A549 (cell line): ENCODE measurements around the gene FGF3. TPM values are rescaled to one million over a fixed set of nuclear protein-coding genes. Genes with fewer than 3 reads are reported as not detected.

Experiments used
- ATAC-seq, 2 experiments: fragments of 200-7000 bp in 1 of 2; fragments of >200 bp in 1 of 2; cut with Nextera tagmentation in 1 of 2; cut with Tn5 transposase in 1 of 2; 3 replicates each; pipeline versions ENCODE4 v1.8.0 to v1.9.1; 2018 to 2020; ENCODE audit warnings: mild to moderate bottlenecking in 1 of 2, moderate library complexity in 1 of 2
- CTCF ChIA-PET: fragments of 300-600 bp; sonication (Branson Sonifier 250); formaldehyde crosslinking; extraction: SDS; loops from one replicate; lab custom pipeline; 2021; ENCODE audit warnings: antibody characterized with exemption, inconsistent platforms; lab: Yijun Ruan, JAX
- POLR2A ChIA-PET: fragments of 350-600 bp; formaldehyde crosslinking; extraction: SDS; loops from one replicate; lab custom pipeline; 2021; ENCODE audit warnings: antibody characterized with exemption, inconsistent platforms; lab: Yijun Ruan, JAX
- DNase-seq, 2 experiments: peaks; one replicate each; pipeline versions ENCODE4 v3.0.0 to v3.0.0-alpha.2; 2011 to 2016; ENCODE audit warnings: low read depth in 1 of 2, low spot score in 1 of 2
- FAIRE-seq: peaks from 2 replicates; lab custom pipeline; 2011; peaks lifted over from hg19 to GRCh38; lab: Jason Lieb, UNC
- H3K27ac ChIP-seq, 2 experiments: fragments of >200 bp; sonication (Bioruptor Twin); formaldehyde crosslinking; 3 replicates each; pipeline ENCODE4 v1.5.1; 2016 to 2017
- H3K4me1 ChIP-seq: fragments of >200 bp; sonication (Bioruptor Twin); formaldehyde crosslinking; 3 replicates; pipeline ENCODE4 v1.6.1; 2016
- H3K4me2 ChIP-seq: fragments of >200 bp; sonication (Bioruptor Twin); formaldehyde crosslinking; 3 replicates; pipeline ENCODE4 v1.6.1; 2016
- H3K4me3 ChIP-seq: fragments of >200 bp; sonication (Bioruptor Twin); formaldehyde crosslinking; 3 replicates; pipeline ENCODE4 v1.5.1; 2016
- H3K9me3 ChIP-seq: fragments of >200 bp; sonication (Bioruptor Twin); formaldehyde crosslinking; 3 replicates; pipeline ENCODE4 v1.6.1; 2016
- BCL3 ChIP-seq: fragments of >200 bp; sonication (Bioruptor Twin); formaldehyde crosslinking; IDR thresholded peaks from 3 replicates; pipeline ENCODE4 v1.6.1; 2016
- CBX2 ChIP-seq: fragments of 200-600 bp; sonication (generic); IDR thresholded peaks from 2 replicates; pipeline ENCODE4 v1.6.1; 2016; ENCODE audit warnings: low read depth, mild to moderate bottlenecking, borderline replicate concordance
- CBX8 ChIP-seq: fragments of 200-600 bp; sonication (generic); IDR thresholded peaks from 2 replicates; pipeline ENCODE4 v1.6.1; 2016
- E2F6 ChIP-seq: IDR thresholded peaks from 2 replicates; pipeline ENCODE4 v1.6.1; 2012; ENCODE audit warnings: low read depth, borderline replicate concordance
- EHF ChIP-seq: fragments of 250-450 bp; sonication (Bioruptor Pico); IDR thresholded peaks from 2 replicates; pipeline ENCODE4 v1.5.0; 2020; ENCODE audit warnings: mild to moderate bottlenecking
- ELK1 ChIP-seq: fragments of 150-350 bp; IDR thresholded peaks from 2 replicates; pipeline ENCODE4 v1.6.1; 2014; ENCODE audit warnings: low read depth, mild to moderate bottlenecking, low read length
- FOXS1 ChIP-seq: fragments of 250-450 bp; sonication (Bioruptor Pico); IDR thresholded peaks from 2 replicates; pipeline ENCODE4 v1.5.0; 2020; ENCODE audit warnings: mild to moderate bottlenecking, moderate library complexity
- HEYL ChIP-seq: fragments of 250-450 bp; sonication (Bioruptor Pico); IDR thresholded peaks from 2 replicates; pipeline ENCODE4 v1.8.0; 2021; ENCODE audit warnings: mild to moderate bottlenecking, moderate library complexity
- HMGXB4 ChIP-seq: fragments of 250-450 bp; sonication (Bioruptor Pico); IDR thresholded peaks from 2 replicates; pipeline ENCODE4 v1.5.0; 2021; ENCODE audit warnings: mild to moderate bottlenecking, moderate library complexity, borderline replicate concordance
- KDM5A ChIP-seq: fragments of 200-600 bp; sonication (generic); IDR thresholded peaks from 2 replicates; pipeline ENCODE4 v1.6.1; 2016; ENCODE audit warnings: antibody characterized with exemption, mild to moderate bottlenecking
- MAFK ChIP-seq: fragments of 450-650 bp; IDR thresholded peaks from 2 replicates; pipeline ENCODE4 v1.6.1; 2014; ENCODE audit not compliant: partially characterized antibody
- MAZ ChIP-seq: fragments of 150-350 bp; IDR thresholded peaks from 2 replicates; pipeline ENCODE4 v1.6.1; 2014; ENCODE audit warnings: antibody characterized with exemption, low read depth, low read length, borderline replicate concordance
- PBX3 ChIP-seq: IDR thresholded peaks from 2 replicates; pipeline ENCODE4 v1.6.1; 2012
- PHF8 ChIP-seq: fragments of 200-600 bp; sonication (generic); IDR thresholded peaks from 2 replicates; pipeline ENCODE4 v1.6.1; 2016; ENCODE audit warnings: low read depth, mild to moderate bottlenecking, antibody characterized with exemption, moderate library complexity, borderline replicate concordance
- RARB ChIP-seq: fragments of 250-450 bp; sonication (Bioruptor Pico); IDR thresholded peaks from 2 replicates; pipeline ENCODE4 v1.8.0; 2021; ENCODE audit warnings: mild to moderate bottlenecking, moderate library complexity
- REST ChIP-seq: fragments of 200-600 bp; sonication (generic); IDR thresholded peaks from 2 replicates; pipeline ENCODE4 v1.6.1; 2016; ENCODE audit warnings: antibody characterized with exemption, mild to moderate bottlenecking, moderate library complexity
- RFX5 ChIP-seq: fragments of 450-650 bp; IDR thresholded peaks from 2 replicates; pipeline ENCODE4 v1.7.1; 2014; ENCODE audit warnings: antibody characterized with exemption, mild to moderate bottlenecking, moderate library complexity
- SMC3 ChIP-seq: fragments of >200 bp; sonication (Bioruptor Twin); formaldehyde crosslinking; IDR thresholded peaks from 3 replicates; pipeline ENCODE4 v1.6.1; 2018; ENCODE audit warnings: inconsistent platforms
- TFCP2L1 ChIP-seq: fragments of 250-450 bp; sonication (Bioruptor Pico); IDR thresholded peaks from 2 replicates; pipeline ENCODE4 v1.5.0; 2021; ENCODE audit warnings: mild to moderate bottlenecking
- USF2 ChIP-seq: fragments of 450-650 bp; IDR thresholded peaks from 2 replicates; pipeline ENCODE4 v1.6.1; 2014; ENCODE audit warnings: antibody characterized with exemption
- ZC3H11A ChIP-seq: fragments of 450-650 bp; IDR thresholded peaks from 2 replicates; pipeline ENCODE4 v1.6.1; 2014; ENCODE audit warnings: antibody characterized with exemption, mild to moderate bottlenecking
- ZFP36 ChIP-seq: fragments of 450-650 bp; IDR thresholded peaks from 2 replicates; pipeline ENCODE4 v1.6.1; 2014; ENCODE audit warnings: borderline replicate concordance; ENCODE audit not compliant: partially characterized antibody
- ZSCAN20 ChIP-seq: fragments of 250-450 bp; sonication (Bioruptor Pico); IDR thresholded peaks from 2 replicates; pipeline ENCODE4 v1.8.0; 2022; ENCODE audit warnings: mild to moderate bottlenecking, moderate library complexity
- WGBS: methylation state at CpG from one replicate; pipeline ENCODE4 v1.1.6; 2017; ENCODE audit errors: missing lambda C conversion rate; 5-methylcytosine and 5-hydroxymethylcytosine counted together
- polyA plus RNA-seq, 4 experiments: library from polyadenylated mRNA; depleted of rRNA in 3 of 4; stranded (reverse); fragments of >200 nt; fragmentation: RNase III in 1 of 4; extraction: RNeasy Plus Mini Kit Qiagen cat#74134 plus additional on column Dnase treatment in 1 of 4; gene quantifications; 2 replicates in 3 of 4; 3 replicates in 1 of 4; pipeline ENCODE4 v1.2.3, GENCODE V29; 2011 to 2017

The FGF3 gene
- polyA plus RNA-seq, 2 of the 4 experiments (the other 2 are of a cell fraction) = not detected

- TF ChIP-seq EHF (CRISPR knock-in tag) (no peak), RARB (CRISPR knock-in tag) (no peak), ELK1 (no peak), BCL3 (no peak), RFX5 (no peak), SMC3 (no peak), HMGXB4 (CRISPR knock-in tag) (no peak), ZFP36 (no peak), USF2 (no peak)
- TF ChIP-seq, all 56 proteins: peak for 0
- 63% methylated on average over 18 of the region's 20 CpGs for WGBS
- peak; percentile 51 to 65; a peak in 5 of 6 replicates for ATAC-seq
Measured at GRCh38 chr11:69825037-69825834, 6.0 kb upstream of the FGF3 start.

GRCh38 chr11:69823641-69824265, 4.5 kb upstream of the FGF3 start:
- ChIA-PET POLR2A (no interaction called here), CTCF (interaction anchor here (1.4 to 1.5 kb wide), 3 partner anchors 9 to 65 kb away, joined by 4 read pairs; no protein-coding TSS in a partner anchor)
- TF ChIP-seq PBX3 = no peak
- no peak for TF ChIP-seq CBX2
- no peak for TF ChIP-seq TFCP2L1 (CRISPR knock-in tag)
- TF ChIP-seq CBX8 = no peak
- no peak for TF ChIP-seq ZSCAN20 (CRISPR knock-in tag)
- TF ChIP-seq MAFK = no peak
- no peak for TF ChIP-seq ZFP36
- TF ChIP-seq KDM5A = no peak
- TF ChIP-seq HEYL (CRISPR knock-in tag) = no peak
- no peak for TF ChIP-seq MAZ
- TF ChIP-seq E2F6 = no peak
- TF ChIP-seq ZC3H11A = no peak
- TF ChIP-seq PHF8 = no peak
- no peak for TF ChIP-seq REST
- TF ChIP-seq FOXS1 (CRISPR knock-in tag) = no peak
- H3K4me1 ChIP-seq = peaks cover 9% of the 10 kb centered on the region; the same call in 2 of the 3 replicates
- DNase-seq (no peak), FAIRE-seq (no peak), ATAC-seq (no peak)
- no peak overlapping the region for H3K4me3 ChIP-seq
- no peak overlapping the region for H3K27ac ChIP-seq
- H3K4me2 ChIP-seq = no peak overlapping the region
- H3K9me3 ChIP-seq = no peaks in the 10 kb centered on the region
- WGBS = 84% methylated on average over 5 of the region's 6 CpGs

More at GRCh38 chr11:69825037-69825834, 6.0 kb upstream of the FGF3 start:
- DNase-seq (peak; percentile 26 to 69), FAIRE-seq (no peak)
- CTCF ChIA-PET = interaction anchor here (0.8 to 1.9 kb wide), 5 partner anchors 17 to 387 kb away, joined by 3 to 6 read pairs (median 3); no protein-coding TSS in a partner anchor
- Histone ChIP-seq H3K27ac (no peak overlapping the region), H3K4me3 (no peak overlapping the region), H3K9me3 (no peaks in the 10 kb centered on the region), H3K4me1 (peaks cover 9% of the 10 kb centered on the region; the same call in 2 of the 3 replicates), H3K4me2 (no peak overlapping the region; the same call in 2 of the 3 replicates)
- POLR2A ChIA-PET = no interaction called here
